Stimulated activated CD8-positive, alpha-beta memory T cell treated with anti-CD3 and anti-CD28 coated beads, Interleukin-12 subunit alpha, Interleukin-12 subunit beta, amount 100 ng/mL, for 4 hours (primary cell): ENCODE data around the gene MRPS24.

Experiments
- DNase-seq: peaks from one replicate; pipeline ENCODE4 v3.0.0-alpha.2; 2020; ENCODE audit warnings: low read depth

Gene MRPS24

GRCh38 chr7:43877968-43878864 is 8.9 kb upstream of the MRPS24 start:
- no peak for DNase-seq

GRCh38 chr7:43876976-43877745 is 7.8 kb upstream of the MRPS24 start:
- DNase-seq: no peak

- DNase-seq: no peak
Measured at GRCh38 chr7:43876241-43876640, 6.9 kb upstream of the MRPS24 start.

GRCh38 chr7:43873300-43873699 is 4.0 kb upstream of the MRPS24 start:
- no peak for DNase-seq

- no peak for DNase-seq
Measured at GRCh38 chr7:43872406-43873110, 3.2 kb upstream of the MRPS24 start.

GRCh38 chr7:43871064-43871463 is 1.7 kb upstream of the MRPS24 start:
- DNase-seq: no peak

- no peak for DNase-seq
Measured at GRCh38 chr7:43870316-43870715, 999 bp upstream of the MRPS24 start.

- no peak for DNase-seq
Measured at GRCh38 chr7:43869867-43870240, 537 bp upstream of the MRPS24 start.

- DNase-seq: no peak
Measured at GRCh38 chr7:43868681-43869005, 674 bp downstream of the MRPS24 start.

- DNase-seq: no peak
Measured at GRCh38 chr7:43868181-43868580, 1.1 kb downstream of the MRPS24 start.

- no peak for DNase-seq
Measured at GRCh38 chr7:43865277-43865676, 4.0 kb downstream of the MRPS24 start.

GRCh38 chr7:43864126-43864525 is 5.2 kb downstream of the MRPS24 start:
- DNase-seq: no peak

GRCh38 chr7:43856996-43857395 is 12.3 kb downstream of the MRPS24 start:
- no peak for DNase-seq

GRCh38 chr7:43856316-43856715 is 13.0 kb downstream of the MRPS24 start:
- DNase-seq: no peak

GRCh38 chr7:43855176-43855575 is 14.1 kb downstream of the MRPS24 start:
- DNase-seq: no peak

- DNase-seq: no peak
Measured at GRCh38 chr7:43851805-43852204, 17.5 kb downstream of the MRPS24 start.

GRCh38 chr7:43850348-43851116 is 18.8 kb downstream of the MRPS24 start:
- DNase-seq: no peak

- DNase-seq: no peak
Measured at GRCh38 chr7:43849047-43849446, 20.3 kb downstream of the MRPS24 start.

- no peak for DNase-seq
Measured at GRCh38 chr7:43847496-43847895, 21.8 kb downstream of the MRPS24 start.

GRCh38 chr7:43844662-43845061 is 24.7 kb downstream of the MRPS24 start:
- DNase-seq: no peak

- no peak for DNase-seq
Measured at GRCh38 chr7:43844257-43844656, 25.1 kb downstream of the MRPS24 start.

GRCh38 chr7:43843296-43843695 is 26.0 kb downstream of the MRPS24 start:
- DNase-seq: no peak
